ENCODE results near the gene CRYL1. TPM values are rescaled to one million over a fixed set of nuclear protein-coding genes. Genes with fewer than 3 reads are reported as not detected.

Gene CRYL1
- total and polyA plus RNA-seq, 2 of the 8 experiments (the other 6 are each of a cell fraction or from before 2014, with no cell fraction given): 1.9 to 6.4 TPM

DNA sequence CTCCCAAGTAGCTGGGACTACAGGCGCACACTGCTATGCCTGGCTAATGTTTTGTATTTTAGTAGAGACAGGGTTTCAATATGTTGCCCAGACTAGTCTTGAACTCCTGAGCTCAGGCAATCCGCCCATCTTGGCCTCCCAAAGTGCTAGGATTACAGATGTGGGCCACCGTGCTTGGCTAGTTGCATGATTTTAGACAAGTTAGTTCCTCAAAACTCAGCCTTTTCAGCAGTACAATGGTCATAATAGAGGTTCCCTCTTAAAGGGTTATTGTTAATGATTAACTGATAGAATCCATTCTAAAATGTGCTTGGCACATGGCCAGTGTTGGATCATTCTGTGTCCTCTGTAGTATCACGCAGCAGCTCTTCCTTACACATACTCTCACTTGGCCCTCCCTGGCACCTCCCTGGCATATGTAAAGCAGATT, 21.8 kb upstream of the CRYL1 start (continued):
- TF ChIP-seq, protein P1, sequence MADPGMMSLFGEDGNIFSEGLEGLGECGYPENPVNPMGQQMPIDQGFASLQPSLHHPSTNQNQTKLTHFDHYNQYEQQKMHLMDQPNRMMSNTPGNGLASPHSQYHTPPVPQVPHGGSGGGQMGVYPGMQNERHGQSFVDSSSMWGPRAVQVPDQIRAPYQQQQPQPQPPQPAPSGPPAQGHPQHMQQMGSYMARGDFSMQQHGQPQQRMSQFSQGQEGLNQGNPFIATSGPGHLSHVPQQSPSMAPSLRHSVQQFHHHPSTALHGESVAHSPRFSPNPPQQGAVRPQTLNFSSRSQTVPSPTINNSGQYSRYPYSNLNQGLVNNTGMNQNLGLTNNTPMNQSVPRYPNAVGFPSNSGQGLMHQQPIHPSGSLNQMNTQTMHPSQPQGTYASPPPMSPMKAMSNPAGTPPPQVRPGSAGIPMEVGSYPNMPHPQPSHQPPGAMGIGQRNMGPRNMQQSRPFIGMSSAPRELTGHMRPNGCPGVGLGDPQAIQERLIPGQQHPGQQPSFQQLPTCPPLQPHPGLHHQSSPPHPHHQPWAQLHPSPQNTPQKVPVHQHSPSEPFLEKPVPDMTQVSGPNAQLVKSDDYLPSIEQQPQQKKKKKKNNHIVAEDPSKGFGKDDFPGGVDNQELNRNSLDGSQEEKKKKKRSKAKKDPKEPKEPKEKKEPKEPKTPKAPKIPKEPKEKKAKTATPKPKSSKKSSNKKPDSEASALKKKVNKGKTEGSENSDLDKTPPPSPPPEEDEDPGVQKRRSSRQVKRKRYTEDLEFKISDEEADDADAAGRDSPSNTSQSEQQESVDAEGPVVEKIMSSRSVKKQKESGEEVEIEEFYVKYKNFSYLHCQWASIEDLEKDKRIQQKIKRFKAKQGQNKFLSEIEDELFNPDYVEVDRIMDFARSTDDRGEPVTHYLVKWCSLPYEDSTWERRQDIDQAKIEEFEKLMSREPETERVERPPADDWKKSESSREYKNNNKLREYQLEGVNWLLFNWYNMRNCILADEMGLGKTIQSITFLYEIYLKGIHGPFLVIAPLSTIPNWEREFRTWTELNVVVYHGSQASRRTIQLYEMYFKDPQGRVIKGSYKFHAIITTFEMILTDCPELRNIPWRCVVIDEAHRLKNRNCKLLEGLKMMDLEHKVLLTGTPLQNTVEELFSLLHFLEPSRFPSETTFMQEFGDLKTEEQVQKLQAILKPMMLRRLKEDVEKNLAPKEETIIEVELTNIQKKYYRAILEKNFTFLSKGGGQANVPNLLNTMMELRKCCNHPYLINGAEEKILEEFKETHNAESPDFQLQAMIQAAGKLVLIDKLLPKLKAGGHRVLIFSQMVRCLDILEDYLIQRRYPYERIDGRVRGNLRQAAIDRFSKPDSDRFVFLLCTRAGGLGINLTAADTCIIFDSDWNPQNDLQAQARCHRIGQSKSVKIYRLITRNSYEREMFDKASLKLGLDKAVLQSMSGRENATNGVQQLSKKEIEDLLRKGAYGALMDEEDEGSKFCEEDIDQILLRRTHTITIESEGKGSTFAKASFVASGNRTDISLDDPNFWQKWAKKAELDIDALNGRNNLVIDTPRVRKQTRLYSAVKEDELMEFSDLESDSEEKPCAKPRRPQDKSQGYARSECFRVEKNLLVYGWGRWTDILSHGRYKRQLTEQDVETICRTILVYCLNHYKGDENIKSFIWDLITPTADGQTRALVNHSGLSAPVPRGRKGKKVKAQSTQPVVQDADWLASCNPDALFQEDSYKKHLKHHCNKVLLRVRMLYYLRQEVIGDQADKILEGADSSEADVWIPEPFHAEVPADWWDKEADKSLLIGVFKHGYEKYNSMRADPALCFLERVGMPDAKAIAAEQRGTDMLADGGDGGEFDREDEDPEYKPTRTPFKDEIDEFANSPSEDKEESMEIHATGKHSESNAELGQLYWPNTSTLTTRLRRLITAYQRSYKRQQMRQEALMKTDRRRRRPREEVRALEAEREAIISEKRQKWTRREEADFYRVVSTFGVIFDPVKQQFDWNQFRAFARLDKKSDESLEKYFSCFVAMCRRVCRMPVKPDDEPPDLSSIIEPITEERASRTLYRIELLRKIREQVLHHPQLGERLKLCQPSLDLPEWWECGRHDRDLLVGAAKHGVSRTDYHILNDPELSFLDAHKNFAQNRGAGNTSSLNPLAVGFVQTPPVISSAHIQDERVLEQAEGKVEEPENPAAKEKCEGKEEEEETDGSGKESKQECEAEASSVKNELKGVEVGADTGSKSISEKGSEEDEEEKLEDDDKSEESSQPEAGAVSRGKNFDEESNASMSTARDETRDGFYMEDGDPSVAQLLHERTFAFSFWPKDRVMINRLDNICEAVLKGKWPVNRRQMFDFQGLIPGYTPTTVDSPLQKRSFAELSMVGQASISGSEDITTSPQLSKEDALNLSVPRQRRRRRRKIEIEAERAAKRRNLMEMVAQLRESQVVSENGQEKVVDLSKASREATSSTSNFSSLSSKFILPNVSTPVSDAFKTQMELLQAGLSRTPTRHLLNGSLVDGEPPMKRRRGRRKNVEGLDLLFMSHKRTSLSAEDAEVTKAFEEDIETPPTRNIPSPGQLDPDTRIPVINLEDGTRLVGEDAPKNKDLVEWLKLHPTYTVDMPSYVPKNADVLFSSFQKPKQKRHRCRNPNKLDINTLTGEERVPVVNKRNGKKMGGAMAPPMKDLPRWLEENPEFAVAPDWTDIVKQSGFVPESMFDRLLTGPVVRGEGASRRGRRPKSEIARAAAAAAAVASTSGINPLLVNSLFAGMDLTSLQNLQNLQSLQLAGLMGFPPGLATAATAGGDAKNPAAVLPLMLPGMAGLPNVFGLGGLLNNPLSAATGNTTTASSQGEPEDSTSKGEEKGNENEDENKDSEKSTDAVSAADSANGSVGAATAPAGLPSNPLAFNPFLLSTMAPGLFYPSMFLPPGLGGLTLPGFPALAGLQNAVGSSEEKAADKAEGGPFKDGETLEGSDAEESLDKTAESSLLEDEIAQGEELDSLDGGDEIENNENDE (IDR thresholded peaks at IDR 0.05; ENCODE audit: insufficient replicate concordance, low read length): no peak
- TF ChIP-seq TAF7 (optimal IDR thresholded peaks at IDR 0.05; ENCODE audit: borderline replicate concordance, low read depth, low read length) (no peak), SUZ12 (IDR thresholded peaks at IDR 0.05; ENCODE audit: low read length) (no peak), SP2 (IDR thresholded peaks at IDR 0.05; ENCODE audit: low read length) (no peak), SIX5 (IDR thresholded peaks at IDR 0.05; ENCODE audit: low read depth, low read length) (no peak)
